OCI-LY3 (cell line): ENCODE results near the gene RELCH.

Experiments used
- H2AFZ ChIP-seq: fragments of 200-600, 300-600 bp; shearing (Covaris generic); 2 replicates; pipeline ENCODE4 v1.6.0; 2014; ENCODE audit warnings: antibody characterized with exemption, low read depth, low read length
- H3K27ac ChIP-seq: fragments of 200-600, 300-600 bp; sonication (generic); 2 replicates; pipeline ENCODE4 v1.5.1; 2014; ENCODE audit warnings: mild to moderate bottlenecking, low read length, moderate library complexity, mixed read lengths
- H3K27me3 ChIP-seq: fragments of 200-600, 300-600 bp; sonication (generic); 2 replicates; pipeline ENCODE4 v1.6.1; 2014; ENCODE audit warnings: low read depth, low read length, mixed read lengths
- H3K36me3 ChIP-seq: fragments of 200-600, 300-600 bp; sonication (generic); replicated peaks from 2 replicates; pipeline ENCODE3; 2014; ENCODE audit warnings: low read depth, low read length, mixed read lengths
- H3K4me1 ChIP-seq: fragments of 300-600, 200-600 bp; sonication (generic); 2 replicates; pipeline ENCODE4 v1.6.1; 2014; ENCODE audit warnings: low read length, mixed read lengths
- H3K4me2 ChIP-seq: fragments of 200-600, 300-600 bp; sonication (generic); 2 replicates; pipeline ENCODE4 v1.6.1; 2014; ENCODE audit warnings: low read length, mixed read lengths
- H3K4me3 ChIP-seq: fragments of 300-600, 200-600 bp; sonication (generic); 2 replicates; pipeline ENCODE4 v1.5.1; 2014; ENCODE audit warnings: antibody characterized with exemption, mild to moderate bottlenecking, low read length, moderate library complexity
- H3K79me2 ChIP-seq: fragments of 300-600, 200-600 bp; shearing (Covaris generic); 2 replicates; pipeline ENCODE4 v1.6.1; 2014; ENCODE audit warnings: mild to moderate bottlenecking, low read length, mixed read lengths
- H3K9ac ChIP-seq: fragments of 300-600, 200-600 bp; shearing (Covaris generic); 2 replicates; pipeline ENCODE4 v1.6.0; 2014; ENCODE audit warnings: mild to moderate bottlenecking, low read length, moderate library complexity
- H3K9me3 ChIP-seq: fragments of 200-600, 300-600 bp; shearing (Covaris generic); 2 replicates; pipeline ENCODE4 v1.6.1; 2014; ENCODE audit warnings: low read length, mixed read lengths; ENCODE audit not compliant: insufficient read depth
- H4K20me1 ChIP-seq: fragments of 200-600, 300-600 bp; sonication (generic); 2 replicates; pipeline ENCODE4 v1.6.1; 2016; ENCODE audit warnings: low read length, mixed read lengths; ENCODE audit not compliant: insufficient read depth
- CTCF ChIP-seq: fragments of 200-600, 300-600 bp; sonication (generic); IDR thresholded peaks from 2 replicates; pipeline ENCODE4 v1.5.1; 2014; ENCODE audit warnings: antibody characterized with exemption, low read length, low read depth
- EZH2phosphoT487 ChIP-seq: fragments of 200-600 bp; shearing (Covaris generic); IDR thresholded peaks from 2 replicates; pipeline ENCODE4 v1.6.1; 2018; ENCODE audit warnings: antibody characterized with exemption, mixed run types, low read depth

The RELCH gene

GRCh38 chr18:62245699-62246098, 58.6 kb downstream of the RELCH start:
- no peak overlapping the region for H3K4me3 ChIP-seq
- no peak overlapping the region for H3K4me2 ChIP-seq
- H3K36me3 ChIP-seq = no peaks in the 10 kb centered on the region
- H4K20me1 ChIP-seq = no peaks in the 10 kb centered on the region
- H2AFZ ChIP-seq = no peak overlapping the region
- no peaks in the 10 kb centered on the region for H3K27me3 ChIP-seq
- H3K79me2 ChIP-seq = no peaks in the 10 kb centered on the region
- no peak overlapping the region for H3K9ac ChIP-seq
- TF ChIP-seq EZH2phosphoT487 (no peak), CTCF (no peak)
- no peaks in the 10 kb centered on the region for H3K9me3 ChIP-seq
- no peaks in the 10 kb centered on the region for H3K4me1 ChIP-seq
- no peak overlapping the region for H3K27ac ChIP-seq

GRCh38 chr18:62248313-62248712, 61.3 kb downstream of the RELCH start:
- no peaks in the 10 kb centered on the region for H4K20me1 ChIP-seq
- no peak overlapping the region for H3K9ac ChIP-seq
- TF ChIP-seq EZH2phosphoT487 (no peak), CTCF (no peak)
- no peak overlapping the region for H3K27ac ChIP-seq
- H3K4me2 ChIP-seq = no peak overlapping the region
- H3K36me3 ChIP-seq = no peaks in the 10 kb centered on the region
- no peak overlapping the region for H2AFZ ChIP-seq
- no peak overlapping the region for H3K4me3 ChIP-seq
- no peaks in the 10 kb centered on the region for H3K9me3 ChIP-seq
- H3K4me1 ChIP-seq = no peaks in the 10 kb centered on the region
- H3K79me2 ChIP-seq = no peaks in the 10 kb centered on the region
- no peaks in the 10 kb centered on the region for H3K27me3 ChIP-seq

- H3K27me3 ChIP-seq = no peaks in the 10 kb centered on the region
- no peaks in the 10 kb centered on the region for H3K36me3 ChIP-seq
- no peaks in the 10 kb centered on the region for H3K9me3 ChIP-seq
- H3K27ac ChIP-seq = no peak overlapping the region
- H4K20me1 ChIP-seq = no peaks in the 10 kb centered on the region
- no peaks in the 10 kb centered on the region for H3K79me2 ChIP-seq
- no peak overlapping the region for H3K4me3 ChIP-seq
- no peak overlapping the region for H2AFZ ChIP-seq
- no peak overlapping the region for H3K9ac ChIP-seq
- TF ChIP-seq CTCF (peak; percentile 76), EZH2phosphoT487 (no peak)
- H3K4me2 ChIP-seq = no peak overlapping the region
- H3K4me1 ChIP-seq = no peaks in the 10 kb centered on the region
Observed at GRCh38 chr18:62249478-62250097, 62.5 kb downstream of the RELCH start.

GRCh38 chr18:62250475-62250874, 63.4 kb downstream of the RELCH start:
- no peaks in the 10 kb centered on the region for H3K4me1 ChIP-seq
- H2AFZ ChIP-seq = no peak overlapping the region
- no peak overlapping the region for H3K4me3 ChIP-seq
- peaks cover 6% of the 10 kb centered on the region for H3K36me3 ChIP-seq
- TF ChIP-seq EZH2phosphoT487 (no peak), CTCF (no peak)
- no peaks in the 10 kb centered on the region for H3K27me3 ChIP-seq
- H4K20me1 ChIP-seq = no peaks in the 10 kb centered on the region
- no peaks in the 10 kb centered on the region for H3K79me2 ChIP-seq
- no peak overlapping the region for H3K9ac ChIP-seq
- no peaks in the 10 kb centered on the region for H3K9me3 ChIP-seq
- no peak overlapping the region for H3K4me2 ChIP-seq
- H3K27ac ChIP-seq = no peak overlapping the region
